ENCODE data around the gene HS3ST3B1.

HS3ST3B1 gene

DNA sequence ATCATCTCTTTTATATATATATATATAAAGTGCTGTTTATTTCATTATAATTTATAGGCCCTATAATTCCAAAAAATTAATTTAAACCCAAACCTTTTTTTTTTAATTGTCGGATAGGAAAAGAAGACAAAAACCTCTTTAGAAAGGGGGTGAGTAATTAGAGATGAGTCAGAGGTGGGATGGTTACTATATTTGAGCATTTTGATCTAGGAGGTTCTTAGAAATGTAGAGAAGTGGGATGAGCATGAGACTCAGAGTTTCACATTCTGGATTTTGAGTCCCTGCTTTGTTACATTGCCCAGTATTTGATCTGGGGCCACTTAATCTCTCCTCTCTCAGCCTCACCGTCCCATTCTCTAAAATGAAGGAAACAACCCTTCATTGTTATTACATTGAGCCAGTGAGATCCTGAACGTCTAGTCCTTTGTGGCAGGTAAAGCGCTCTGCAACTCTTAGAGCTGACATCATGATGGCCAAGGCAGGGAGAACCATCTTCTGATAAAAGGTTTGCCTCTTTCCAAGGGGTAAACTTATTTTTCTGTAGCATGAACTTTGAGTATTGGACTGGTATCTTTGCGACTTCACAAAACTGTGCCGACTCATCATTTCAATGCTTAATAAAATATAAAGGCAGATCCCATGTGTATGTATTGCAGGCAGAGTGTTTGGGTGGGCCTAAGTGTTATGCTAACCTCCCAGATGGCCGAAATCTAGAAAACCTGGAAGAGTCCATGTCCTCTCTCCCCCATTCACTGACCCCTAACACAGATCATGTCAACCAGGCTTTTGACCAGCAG is 21.3 kb downstream of the HS3ST3B1 start:
- DNase-seq, result no peak

GRCh38 chr17:14323522-14323981 is 22.7 kb downstream of the HS3ST3B1 start:
- no peak for DNase-seq

GRCh38 chr17:14325618-14326167 is 24.8 kb downstream of the HS3ST3B1 start:
- no peak for DNase-seq

DNA sequence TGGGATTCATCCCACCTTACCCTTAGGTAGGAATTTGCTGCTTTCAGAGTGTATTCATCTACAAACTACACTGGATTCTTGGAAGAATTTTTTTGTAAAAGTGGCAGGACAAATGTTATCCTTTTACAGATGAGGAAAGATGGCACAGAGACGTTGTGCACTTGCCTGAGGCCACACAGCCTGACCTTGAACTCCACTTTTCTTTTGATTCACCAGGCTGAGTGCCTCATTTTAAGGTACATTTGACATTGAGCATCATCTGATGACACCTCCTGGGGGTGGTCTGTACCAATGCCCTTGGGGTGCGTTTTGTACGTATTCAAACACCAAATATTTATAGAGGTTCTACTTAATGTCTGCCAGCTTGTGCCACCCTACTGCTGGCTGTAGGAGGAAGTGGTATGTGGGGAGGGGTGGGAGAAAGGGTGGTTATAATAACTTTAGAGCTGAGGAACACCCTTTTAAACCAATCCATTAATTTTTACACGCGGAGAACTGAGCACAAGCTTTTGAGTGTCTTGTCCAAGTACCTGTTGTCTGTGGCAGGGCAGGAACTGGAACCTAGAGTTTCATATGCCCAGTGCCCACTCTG is 29.1 kb downstream of the HS3ST3B1 start:
- no peak for DNase-seq

GRCh38 chr17:14330492-14330962 is 29.6 kb downstream of the HS3ST3B1 start:
- DNase-seq, result no peak

GRCh38 chr17:14331225-14331981 is 30.5 kb downstream of the HS3ST3B1 start:
- DNase-seq, result no peak

- DNase-seq, result no peak
Measured at GRCh38 chr17:14331982-14332298, 31.1 kb downstream of the HS3ST3B1 start.

- DNase-seq, result no peak
Measured at GRCh38 chr17:14332331-14332730, 31.4 kb downstream of the HS3ST3B1 start.

DNA sequence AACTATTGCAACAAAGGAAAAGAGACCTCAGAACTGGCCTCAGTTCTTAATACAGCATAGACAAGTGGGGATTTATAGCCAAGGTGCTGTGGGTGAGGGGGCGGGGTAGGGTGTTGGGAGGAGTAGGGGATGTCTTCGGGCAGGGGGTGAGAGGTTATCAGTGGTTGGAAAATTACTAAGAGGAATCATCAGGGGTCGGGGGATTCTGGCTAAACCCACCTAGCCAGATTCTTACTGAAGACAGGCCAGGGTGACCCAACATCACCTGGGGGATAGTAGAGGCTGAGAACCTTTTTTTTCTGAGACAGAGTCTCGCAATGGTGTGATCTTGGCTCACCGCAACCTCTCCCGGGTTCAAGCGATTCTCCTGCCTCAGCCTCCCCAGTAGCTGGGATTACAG is 32.6 kb downstream of the HS3ST3B1 start:
- no peak for DNase-seq

DNA sequence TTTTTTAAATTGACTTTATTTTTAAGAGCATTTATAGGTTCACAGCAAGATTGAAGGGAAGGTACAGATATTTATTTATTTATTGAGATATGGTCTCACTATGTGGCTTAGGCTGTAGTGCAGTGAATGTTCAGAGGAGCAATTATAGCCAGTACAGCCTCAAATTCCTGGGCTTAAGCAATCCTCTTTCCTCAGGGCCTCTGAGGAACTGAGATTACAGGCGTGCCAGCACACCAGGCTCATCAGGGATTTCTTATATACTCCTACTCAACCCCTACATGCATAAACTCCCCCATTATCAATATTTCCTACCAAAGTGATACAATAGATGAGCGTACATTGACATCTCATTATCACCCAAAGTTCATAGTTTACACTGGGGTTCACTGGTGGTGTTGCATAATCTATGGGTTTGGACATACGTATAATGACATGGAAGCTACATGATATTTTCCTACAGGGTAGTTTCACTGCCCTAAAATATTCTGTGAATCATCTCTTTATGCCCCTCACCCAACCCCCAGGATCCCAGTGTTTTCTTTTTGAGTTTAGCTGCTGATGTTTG is 33.5 kb downstream of the HS3ST3B1 start:
- DNase-seq, result no peak

DNA sequence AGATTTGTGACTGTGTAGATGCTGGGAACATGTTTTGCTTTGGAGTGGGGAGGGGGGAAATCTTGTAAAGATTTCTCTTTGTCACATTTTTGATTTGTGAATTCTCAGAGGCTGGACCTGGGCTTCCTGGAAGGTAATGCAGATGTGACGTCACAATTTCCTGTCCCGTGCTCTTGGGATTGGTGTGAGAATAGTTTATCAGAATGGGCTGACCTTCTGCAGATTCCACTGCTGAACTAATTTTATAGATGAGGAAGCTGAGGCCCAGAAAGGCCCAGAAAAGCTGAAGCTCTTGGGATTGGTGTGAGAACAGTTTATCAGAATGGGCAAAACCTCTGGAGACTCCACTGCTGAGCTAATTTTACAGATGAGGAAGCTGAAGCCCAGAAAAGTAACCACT is 34.0 kb downstream of the HS3ST3B1 start:
- no peak for DNase-seq

- DNase-seq, result no peak
Measured at GRCh38 chr17:14336418-14336817, 35.5 kb downstream of the HS3ST3B1 start.

DNA sequence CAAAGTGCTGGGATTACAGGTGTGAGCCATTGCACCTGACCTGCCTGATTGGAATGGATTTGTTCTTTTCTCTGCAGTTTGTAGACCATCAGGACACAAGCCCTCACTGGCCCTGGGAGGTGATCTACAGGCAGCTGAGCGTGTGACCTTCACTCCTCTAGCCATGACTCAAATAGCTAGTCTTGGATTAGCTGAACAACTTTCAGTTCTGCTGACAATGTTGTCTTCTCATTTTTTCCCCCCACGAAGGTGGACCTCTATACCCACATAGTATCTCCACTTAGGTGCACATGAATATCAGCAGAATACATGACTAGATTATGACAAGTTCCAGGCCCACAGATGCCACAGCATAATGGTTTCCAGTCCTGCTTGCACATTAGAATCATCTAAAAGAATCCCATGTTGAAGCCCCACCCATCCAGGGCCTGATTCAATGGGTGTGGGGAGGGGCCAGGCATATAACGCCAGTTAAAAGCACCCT is 36.8 kb downstream of the HS3ST3B1 start:
- DNase-seq, result peak; percentile 63 to 67

DNA sequence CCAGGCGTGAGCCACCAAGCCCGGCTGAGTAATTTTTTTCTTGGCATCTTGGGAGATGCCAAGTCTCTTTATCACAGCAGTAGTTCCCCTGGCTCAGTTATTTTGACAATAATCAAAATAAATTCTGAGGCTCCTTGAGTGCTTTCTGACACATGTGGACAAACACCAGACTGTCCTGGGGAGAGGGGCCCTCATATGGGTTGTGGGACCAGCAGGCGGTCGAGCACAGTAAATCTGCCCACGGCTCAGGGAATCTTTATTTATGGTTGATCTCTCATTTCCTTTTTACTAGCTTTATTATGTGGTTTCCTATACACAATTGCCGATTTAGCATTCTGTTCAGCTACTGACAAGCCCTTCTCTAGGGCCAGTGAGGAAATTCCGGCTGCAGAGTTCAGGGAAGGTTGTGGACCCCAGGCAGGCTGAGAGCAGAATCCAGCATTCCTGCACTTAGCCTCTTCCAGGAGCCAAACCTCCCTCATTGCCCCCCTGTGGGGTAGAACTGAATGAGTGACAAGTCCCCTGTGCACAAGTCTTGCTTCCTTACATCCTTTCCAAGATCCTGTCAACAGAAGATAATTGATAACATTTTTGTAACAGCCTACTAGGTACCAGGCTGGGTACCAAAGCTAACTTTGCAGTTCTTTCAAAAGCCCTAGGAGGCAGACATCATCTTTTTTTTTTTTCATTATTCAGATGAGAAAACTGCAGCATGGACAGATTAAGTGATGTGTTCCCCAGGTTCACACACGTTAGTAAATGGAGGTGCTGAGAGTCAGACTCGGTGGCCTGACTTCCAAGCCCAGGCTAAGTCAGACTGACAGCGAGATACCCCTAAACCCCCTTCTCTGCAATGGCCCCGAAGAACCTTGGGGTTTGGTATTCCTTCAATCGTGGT is 40.2 kb downstream of the HS3ST3B1 start:
- DNase-seq, result no peak

DNA sequence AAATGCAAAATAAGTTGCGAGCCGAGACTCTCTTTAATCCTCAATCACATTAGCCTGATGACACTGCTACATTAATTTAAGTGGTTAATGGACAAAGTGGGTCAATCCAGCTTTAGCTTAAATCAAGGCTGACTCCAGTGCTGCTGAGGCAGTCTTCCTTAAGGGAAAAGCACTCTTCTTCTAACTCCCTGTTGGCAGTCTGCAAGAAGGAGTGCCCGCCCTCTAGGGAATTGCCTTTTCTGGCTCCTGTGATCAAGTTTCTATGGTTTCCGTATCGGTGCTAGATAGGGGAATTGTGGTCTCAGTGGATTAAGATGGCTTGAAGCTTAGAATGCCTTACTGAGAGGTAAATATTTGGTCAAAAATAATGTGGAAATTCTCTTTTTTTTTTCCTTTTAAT is 41.0 kb downstream of the HS3ST3B1 start:
- no peak for DNase-seq

- no peak for DNase-seq
Measured at GRCh38 chr17:14346801-14347200, 45.9 kb downstream of the HS3ST3B1 start.

DNA sequence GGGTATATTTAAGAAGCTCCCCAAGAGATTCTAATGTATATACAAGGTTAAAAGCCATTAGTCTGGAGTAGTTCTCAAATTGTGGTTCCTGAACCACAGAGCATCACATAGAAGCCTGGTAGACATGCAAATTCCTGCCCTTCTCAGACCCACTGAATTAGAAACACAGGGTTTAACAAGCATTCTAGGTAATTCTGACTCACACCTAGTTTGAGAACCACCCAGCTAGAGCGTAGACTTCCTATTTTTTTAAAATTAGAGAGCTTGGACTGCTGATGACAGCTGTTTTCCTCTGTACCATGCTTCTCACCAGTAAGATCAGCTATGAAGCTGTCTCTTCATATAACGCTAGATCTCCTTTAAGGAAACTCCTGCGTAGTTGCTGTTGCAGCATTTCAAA is 50.6 kb downstream of the HS3ST3B1 start:
- no peak for DNase-seq

- DNase-seq, result no peak
Measured at GRCh38 chr17:14352136-14352535, 51.3 kb downstream of the HS3ST3B1 start.

DNA sequence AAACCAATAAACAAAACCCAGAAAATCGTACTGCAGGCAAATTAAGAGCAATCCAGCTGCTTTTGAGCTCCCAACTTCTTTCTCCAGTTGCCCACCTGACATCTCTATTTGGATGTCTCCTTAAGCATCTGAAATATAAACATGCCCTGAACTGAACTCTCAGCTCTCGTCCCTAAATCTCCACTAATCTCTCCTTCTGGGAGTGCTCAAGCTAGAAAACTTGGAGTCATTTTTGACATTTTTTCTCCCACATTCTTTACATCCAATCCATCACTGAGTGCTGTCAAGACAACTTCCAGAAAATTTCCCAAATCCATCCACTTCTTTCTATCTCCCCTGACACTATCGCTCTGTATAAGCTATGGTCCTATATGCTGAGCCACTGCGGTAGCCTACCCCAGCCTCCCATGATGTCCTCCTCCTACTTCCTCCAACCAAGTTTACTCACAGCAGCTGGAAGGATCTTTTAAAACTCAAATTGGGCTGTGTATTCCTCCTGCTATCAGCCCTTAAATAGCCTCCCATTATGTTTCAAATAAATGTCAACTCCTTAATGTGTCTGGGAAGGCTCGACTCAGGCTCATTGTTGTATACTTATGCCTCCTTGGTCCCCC is 53.1 kb downstream of the HS3ST3B1 start:
- DNase-seq, result no peak

- no peak for DNase-seq
Measured at GRCh38 chr17:14354807-14355206, 53.9 kb downstream of the HS3ST3B1 start.

GRCh38 chr17:14355556-14355955 is 54.7 kb downstream of the HS3ST3B1 start:
- no peak for DNase-seq

Data from stimulated activated CD4-positive, alpha-beta T cell treated with anti-CD3 and anti-CD28 coated beads, Interleukin-2, amount 100 ng/mL, for 24 hours (primary cell).